DMS53 (cell line): ENCODE data around the gene FBXO48.
A peak's percentile ranks its signal among the peaks of the same experiment; 100 is the strongest.
"Not testable (repeated sequence)": the region's sequence is repeated elsewhere in the genome, so short reads cannot be mapped to it uniquely, and the experiment has no call there.

Source experiments
- DNase-seq: peaks from one replicate; lab custom pipeline; 2025; lab: John Stamatoyannopoulos, UW

The FBXO48 gene

DNA sequence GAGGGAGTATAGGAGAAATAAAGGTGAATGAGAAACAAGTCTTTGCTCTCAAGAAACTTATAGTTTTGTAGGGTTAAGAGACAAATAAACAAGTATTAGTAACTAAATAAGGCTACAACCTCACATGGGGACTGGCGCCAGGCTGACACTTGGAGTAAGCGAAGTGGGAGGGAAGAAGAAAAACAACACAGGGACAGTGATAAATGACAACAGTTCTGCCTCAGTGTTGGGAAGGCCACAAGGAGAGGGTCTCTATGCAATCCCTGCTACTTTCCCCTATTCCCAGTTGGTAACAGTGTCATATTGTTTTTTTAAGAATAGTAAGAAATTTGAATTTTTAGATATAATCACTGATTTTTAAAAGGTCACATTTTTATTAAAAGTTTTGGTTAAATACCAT is 4.3 kb upstream of the FBXO48 start:
- no peak for DNase-seq

DNA sequence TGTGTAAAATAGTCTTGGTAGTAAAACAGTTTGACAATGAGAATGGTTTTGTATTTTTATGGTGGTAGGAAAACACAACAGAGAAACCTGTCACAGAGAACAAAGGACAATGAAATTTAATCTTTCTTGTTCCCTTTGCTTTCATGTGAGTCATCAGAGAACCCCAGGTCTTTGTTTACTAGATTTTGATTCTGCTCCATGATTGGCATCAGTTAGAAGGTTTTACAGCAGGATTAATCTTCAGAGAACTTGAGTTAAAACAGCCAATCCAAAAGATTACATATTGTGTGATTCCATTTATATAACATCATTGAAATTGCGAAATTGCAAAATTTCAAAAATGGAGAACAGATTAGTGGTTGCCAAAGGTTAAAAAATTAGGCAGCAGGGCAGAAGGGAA is 2.8 kb upstream of the FBXO48 start:
- DNase-seq = peak; percentile 86

DNA sequence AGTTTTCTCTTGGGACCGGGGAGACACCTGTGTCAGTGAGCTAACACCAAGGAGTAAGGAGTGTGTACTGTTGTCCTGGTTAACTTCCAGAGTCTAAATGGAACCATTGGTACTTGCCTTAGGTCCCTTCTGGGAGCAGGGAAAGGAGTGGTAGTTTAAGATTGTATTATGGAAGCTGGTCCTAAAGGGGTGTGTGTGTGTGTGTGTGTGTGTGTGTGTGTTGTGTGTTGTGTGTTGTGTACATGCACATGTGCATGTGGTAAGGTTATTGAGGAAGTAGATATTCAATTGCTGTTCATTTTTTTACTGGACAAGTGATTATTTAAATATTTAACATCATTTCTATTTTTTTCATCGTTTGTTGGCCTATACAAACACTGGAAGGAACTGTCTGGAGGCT is 1.7 kb upstream of the FBXO48 start:
- DNase-seq = peak; percentile 22

DNA sequence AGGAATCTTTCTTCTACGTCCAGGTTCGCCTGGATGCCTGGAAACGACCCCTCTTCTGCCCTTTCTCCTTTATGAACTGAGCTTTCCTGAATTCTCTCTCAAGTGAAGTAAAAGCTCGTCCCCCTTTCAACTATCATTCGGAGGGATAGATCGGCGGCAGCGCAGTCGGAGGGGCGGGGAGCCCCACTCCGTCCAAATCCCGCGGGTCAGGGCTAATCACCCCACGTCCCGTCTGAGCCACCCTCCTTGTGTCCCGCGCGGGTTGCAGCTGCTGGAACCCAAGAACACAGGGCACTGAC is 367 bp downstream of the FBXO48 start:
- no peak for DNase-seq

DNA sequence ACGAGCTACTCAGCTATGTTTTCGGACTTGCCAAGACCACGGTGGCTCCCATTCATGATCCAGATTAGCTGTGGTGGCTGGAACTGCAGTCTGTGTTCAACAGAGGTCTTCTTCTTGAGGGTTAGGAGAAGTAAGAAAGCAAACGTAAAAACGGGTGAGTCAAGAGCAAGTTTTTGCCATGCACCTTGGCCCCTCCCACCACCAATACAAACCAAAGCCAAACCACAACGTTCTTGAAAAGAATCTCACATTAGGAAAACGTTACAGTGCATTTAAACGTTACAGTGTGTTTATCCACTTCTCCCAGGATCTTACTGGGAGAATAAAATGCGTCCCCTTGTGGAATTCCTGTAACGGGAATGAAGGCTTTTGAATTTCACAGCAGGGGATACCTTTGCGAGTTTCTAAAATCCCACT is 725 bp downstream of the FBXO48 start:
- DNase-seq = peak; percentile 38

DNA sequence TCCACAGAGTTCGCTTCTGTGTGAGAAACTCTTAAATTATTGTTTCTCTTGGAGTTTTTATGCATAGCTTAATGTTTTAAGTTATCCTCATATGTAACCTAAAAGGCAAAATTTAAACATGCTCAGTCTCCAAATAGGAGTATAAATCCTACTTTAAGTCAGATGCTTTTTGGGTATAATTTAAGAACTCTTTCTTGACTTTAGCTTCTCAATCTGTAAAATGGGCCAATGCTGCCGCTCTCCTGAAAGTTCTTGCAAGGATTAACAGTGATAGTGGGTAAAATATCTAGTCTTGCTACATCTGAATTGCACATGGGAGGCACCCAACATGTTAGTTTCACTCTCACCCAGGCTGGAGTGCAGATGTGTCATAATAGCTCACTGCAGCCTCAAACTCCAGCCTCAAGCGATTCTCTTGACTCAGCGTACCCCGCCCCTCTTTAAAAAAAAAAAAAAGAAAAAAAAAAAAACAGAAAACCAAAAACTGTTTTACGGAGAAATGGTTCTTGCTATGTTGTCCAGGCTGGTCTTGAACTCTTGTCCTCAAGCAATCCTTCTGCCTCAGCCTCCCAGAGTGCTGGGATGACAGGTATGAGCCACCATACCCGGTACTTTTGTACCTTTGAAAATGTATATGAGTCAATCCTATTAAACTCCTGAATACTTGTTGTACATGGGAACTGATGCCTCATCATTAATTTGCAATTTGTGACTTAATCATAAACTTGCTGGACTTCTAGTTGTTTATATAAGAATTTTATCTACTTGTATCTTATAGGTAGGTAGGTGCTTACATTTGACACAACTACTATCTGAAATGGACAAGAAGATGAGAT is 1.8 kb downstream of the FBXO48 start:
- DNase-seq = no peak

GRCh38 chr2:68464651-68465050 is 2.4 kb downstream of the FBXO48 start:
- no peak for DNase-seq

DNA sequence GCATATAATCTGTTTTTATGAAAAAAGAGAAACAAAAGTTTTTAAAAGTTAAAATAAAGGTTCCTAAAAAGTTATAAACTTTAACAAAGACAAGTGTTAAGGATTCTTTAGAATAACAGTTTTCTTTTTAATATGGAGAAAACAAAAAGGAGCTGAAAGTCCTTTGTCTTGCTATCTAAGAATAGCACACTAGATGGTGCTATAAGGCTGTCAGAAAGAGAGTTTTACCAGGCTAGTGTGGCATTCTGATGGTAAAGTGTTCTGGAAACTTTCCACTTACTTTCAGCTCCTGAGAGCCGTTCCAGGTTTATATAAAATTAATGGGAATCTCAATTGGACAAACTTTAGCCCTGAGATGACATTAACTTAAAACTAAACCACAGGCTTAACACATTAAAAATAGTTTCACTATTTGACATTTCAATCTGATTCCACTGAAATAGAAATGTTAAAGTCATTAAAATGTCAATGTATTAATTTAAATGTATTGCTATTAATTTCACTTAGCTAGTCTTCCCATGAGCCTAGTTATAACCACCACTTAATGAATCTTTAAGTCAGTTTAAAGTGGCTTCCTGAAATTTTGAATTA is 3.7 kb downstream of the FBXO48 start:
- DNase-seq = peak; percentile 73

DNA sequence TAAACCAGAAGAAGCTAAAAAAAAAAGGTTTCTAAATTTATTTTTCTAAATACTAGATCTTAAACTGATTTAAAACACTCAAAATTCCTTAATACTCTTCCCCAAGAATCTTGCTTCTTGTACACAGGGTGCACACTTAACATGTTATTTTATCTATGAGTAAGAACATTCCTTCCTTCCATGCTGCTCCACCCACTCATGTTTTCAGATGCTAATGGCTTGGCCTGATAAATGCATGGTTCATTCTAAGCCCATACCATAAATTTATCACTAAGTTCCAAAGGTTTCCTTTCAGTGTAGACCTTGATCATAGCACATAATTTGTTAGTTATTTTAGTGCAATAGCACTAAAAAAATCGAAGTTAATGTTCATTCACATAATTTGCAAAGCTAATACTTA is 8.1 kb downstream of the FBXO48 start:
- DNase-seq = no peak

- no peak for DNase-seq
Observed at GRCh38 chr2:68456198-68456597, 10.9 kb downstream of the FBXO48 start.

DNA sequence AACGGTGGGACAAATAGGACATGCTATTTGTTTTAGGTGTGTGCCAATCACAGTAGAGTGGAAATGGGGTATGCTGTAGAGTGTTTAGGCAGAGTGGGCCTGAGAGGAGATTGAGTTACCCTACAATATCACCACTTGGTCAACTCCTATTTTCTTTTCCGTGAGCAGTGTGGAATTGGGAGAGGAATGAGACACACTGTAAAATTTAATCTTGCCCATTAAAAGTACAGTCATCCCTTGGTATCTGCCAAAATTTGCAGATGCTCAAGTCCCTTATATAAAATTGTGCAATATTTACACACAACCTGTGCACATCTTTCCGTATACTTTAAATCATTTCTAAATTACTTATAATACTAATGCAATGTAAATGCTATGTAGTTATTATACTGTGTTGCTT is 12.4 kb downstream of the FBXO48 start:
- DNase-seq = no peak

- DNase-seq = no peak
Observed at GRCh38 chr2:68453761-68454360, 13.2 kb downstream of the FBXO48 start.

GRCh38 chr2:68452158-68452900 is 14.8 kb downstream of the FBXO48 start:
- no peak for DNase-seq

DNA sequence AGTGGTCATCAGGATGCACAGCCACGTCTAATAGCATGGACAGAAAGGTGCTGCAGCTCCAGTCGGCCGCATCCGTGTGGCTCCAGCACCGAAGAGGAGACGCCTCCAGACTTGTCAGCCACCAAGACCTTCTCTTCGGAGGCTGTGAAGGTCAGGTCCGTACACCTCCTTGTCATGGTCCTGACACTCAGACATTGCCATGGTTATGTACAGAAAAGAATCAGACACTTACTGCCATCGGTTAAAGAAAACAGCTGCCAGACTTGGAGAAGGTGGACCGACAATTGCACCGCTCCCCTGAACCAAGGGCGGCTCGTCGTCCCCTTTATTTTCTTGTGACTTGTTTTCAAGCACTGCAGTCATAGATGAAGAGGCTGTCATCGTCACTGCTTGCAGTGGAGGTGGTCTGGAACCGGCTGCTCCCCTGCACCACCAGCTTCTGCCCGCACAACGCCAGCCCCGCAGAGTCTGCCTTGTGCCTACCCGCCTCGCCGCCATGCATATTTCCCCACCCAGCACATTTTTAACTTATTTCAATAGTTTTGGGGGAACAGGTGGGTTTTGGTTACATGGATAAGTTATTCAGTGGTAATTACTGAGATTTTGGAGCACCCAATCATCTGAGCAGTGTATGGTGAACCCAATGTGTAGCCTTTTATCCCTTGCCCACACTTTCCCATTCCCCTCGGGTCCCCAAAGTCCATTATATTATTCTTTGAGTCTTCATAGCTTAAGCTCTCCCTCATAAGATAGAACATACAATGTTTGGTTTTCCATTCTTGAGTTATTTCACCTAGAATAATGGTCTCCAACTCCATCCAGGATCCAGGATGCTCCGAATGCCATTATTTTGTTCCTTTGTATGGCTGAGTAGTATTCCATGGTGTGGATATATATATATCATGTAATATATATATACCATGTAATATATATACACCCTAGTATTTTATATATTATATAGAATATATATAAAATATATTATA is 18.1 kb downstream of the FBXO48 start:
- no peak for DNase-seq

DNA sequence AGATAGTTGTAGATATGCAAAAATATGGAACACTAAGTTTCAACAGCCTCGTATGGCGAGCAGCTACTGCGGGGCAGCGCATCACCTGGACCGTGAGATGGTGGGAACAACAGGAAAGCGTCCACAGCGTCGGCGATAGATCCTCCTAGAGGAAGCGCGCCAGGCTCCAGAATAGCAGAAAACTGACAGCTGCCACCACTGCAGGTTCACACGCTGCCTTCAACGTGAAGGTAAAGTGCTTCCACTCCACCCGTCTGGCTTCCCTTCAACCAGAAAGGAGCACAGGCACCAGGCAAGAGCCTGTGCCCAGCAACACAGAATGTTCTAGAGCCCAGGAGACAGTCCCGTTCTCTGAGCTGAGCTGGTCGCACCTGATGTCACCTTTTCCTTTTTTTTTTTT is 20.0 kb downstream of the FBXO48 start:
- DNase-seq = no peak

- DNase-seq = not testable (repeated sequence)
Observed at GRCh38 chr2:68446425-68446824, 20.7 kb downstream of the FBXO48 start.

DNA sequence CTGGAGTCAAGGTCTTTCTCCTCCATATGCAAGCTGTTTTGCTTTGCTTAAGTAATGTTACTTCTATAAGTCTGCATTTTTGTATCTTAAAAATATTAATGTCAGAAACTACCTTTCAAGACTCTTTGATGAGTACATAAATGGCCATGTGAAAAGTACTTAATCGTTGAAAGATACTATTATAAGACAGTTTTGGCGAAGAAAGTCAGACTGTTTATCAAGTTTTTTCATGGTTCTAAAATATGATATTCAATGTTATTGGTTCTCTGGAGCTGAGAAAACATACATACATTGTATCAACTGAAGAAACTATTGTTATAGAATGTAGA is 25.1 kb downstream of the FBXO48 start:
- no peak for DNase-seq

GRCh38 chr2:68441179-68441993 is 25.7 kb downstream of the FBXO48 start:
- DNase-seq = peak; percentile 95

DNA sequence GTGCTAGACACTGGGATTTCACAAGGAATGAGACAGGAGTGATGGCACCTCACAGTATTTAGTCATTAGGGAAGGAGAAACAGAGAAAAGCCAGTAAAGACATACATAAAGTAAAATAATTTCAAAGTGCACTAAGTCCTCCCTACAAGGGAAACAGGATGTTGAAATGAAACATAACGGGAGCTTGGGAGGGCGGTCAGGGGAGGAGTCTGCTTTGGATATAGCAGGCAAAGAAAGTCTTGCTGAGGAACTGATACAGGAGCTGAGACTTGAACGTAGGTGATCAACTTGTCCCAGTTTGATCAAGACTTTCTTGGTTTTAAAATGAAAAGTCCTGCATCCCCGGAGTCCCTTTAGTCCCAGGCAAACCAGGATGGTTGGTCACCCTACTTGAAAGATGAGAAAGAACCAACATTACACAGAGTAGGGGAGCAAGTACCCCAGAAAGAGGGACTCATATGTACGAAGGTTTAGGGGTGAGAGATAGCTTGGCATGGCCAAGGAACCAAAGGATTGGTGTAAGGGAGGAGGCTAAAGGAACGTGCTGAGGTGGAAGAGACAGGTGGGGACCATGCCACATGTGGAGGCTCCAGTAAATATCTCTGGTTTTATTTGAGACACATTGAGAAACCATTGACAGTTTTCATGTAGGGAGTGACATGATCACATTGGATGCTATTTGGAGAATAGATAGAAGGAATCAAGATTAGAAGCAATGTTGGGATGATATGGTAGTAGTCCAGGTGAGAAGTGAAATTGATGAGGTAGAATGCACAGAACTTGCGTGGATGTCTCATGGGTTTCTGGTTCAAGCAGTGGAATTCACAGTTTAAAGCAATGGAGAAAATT is 28.4 kb downstream of the FBXO48 start:
- no peak for DNase-seq

DNA sequence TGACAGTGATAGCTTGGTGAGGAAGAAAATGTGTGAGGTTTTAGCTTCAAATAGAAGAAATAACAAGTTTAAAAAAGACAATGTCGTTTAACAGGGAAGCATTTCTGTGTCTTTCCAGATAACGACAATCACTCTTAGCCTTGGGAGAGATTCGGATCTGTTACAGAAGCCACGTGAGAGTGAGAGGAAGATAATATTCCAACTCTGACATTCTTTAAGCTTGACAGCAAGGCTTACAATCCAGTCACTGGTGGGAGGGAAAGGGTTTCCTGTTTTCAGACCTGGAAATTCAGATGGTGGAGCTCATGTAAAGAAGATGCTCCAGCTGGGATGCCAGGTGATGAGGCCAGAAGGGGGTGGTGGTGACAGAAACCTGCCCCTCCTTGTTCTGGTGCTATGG is 30.8 kb downstream of the FBXO48 start:
- DNase-seq = no peak
